Loucy (cell line): ENCODE measurements around the gene CFAP53.

Source experiments
- EZH2phosphoT487 ChIP-seq: fragments of 200-600 bp; IDR thresholded peaks from 2 replicates; pipeline ENCODE4 v1.6.1; 2018; ENCODE audit warnings: antibody characterized with exemption, mild to moderate bottlenecking, moderate library complexity, borderline replicate concordance
- TF ChIP-seq, protein P1 (sequence below): fragments of 200-600 bp; sonication (generic); conservative IDR thresholded peaks from 2 replicates; pipeline ENCODE4 v1.5.1; 2014; ENCODE audit warnings: mild to moderate bottlenecking, antibody characterized with exemption, low read length

GRCh38 chr18:50188652-50189051, 77.6 kb downstream of the CFAP53 start:
- TF ChIP-seq, protein P1, sequence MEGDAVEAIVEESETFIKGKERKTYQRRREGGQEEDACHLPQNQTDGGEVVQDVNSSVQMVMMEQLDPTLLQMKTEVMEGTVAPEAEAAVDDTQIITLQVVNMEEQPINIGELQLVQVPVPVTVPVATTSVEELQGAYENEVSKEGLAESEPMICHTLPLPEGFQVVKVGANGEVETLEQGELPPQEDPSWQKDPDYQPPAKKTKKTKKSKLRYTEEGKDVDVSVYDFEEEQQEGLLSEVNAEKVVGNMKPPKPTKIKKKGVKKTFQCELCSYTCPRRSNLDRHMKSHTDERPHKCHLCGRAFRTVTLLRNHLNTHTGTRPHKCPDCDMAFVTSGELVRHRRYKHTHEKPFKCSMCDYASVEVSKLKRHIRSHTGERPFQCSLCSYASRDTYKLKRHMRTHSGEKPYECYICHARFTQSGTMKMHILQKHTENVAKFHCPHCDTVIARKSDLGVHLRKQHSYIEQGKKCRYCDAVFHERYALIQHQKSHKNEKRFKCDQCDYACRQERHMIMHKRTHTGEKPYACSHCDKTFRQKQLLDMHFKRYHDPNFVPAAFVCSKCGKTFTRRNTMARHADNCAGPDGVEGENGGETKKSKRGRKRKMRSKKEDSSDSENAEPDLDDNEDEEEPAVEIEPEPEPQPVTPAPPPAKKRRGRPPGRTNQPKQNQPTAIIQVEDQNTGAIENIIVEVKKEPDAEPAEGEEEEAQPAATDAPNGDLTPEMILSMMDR, result no peak
- no peak for TF ChIP-seq EZH2phosphoT487
